H1 (cell line): Measurements from ENCODE around the gene YIF1A. TPM values are rescaled to one million over a fixed set of nuclear protein-coding genes. Genes with fewer than 3 reads are reported as not detected.

Experiments used
- CTCF ChIA-PET: fragments of 300-600 bp; sonication (Branson Sonifier 250); formaldehyde crosslinking; loops from one replicate; lab custom pipeline; 2021; ENCODE audit not compliant: partially characterized antibody; lab: Charles Lee
- POLR2A ChIA-PET: fragments of 300-600 bp; sonication (Branson Sonifier 250); formaldehyde crosslinking; loops from one replicate; lab custom pipeline; 2021; ENCODE audit warnings: inconsistent platforms; ENCODE audit not compliant: partially characterized antibody; lab: Charles Lee
- DNase-seq, 2 experiments: peaks; one replicate each; pipeline versions ENCODE4 v3.0.0 to v3.0.0-alpha.2; 2010 to 2022; ENCODE audit warnings: low spot score in 2 of 2, low read depth in 1 of 2, mixed read lengths in 1 of 2
- FAIRE-seq: peaks from 2 replicates; lab custom pipeline; 2011; peaks lifted over from hg19 to GRCh38; lab: Jason Lieb, UNC
- H2AFZ ChIP-seq: 2 replicates; pipeline ENCODE4 v1.8.1; 2012; ENCODE audit warnings: low read length, inconsistent platforms
- H2AK5ac ChIP-seq: 2 replicates; pipeline ENCODE4 v1.6.1; 2013; ENCODE audit warnings: low read depth, low read length
- H2BK120ac ChIP-seq: replicated peaks from 2 replicates; pipeline ENCODE3; 2013; ENCODE audit warnings: low read depth, low read length, inconsistent platforms
- H2BK12ac ChIP-seq: 2 replicates; pipeline ENCODE4 v1.6.1; 2013; ENCODE audit warnings: low read depth, low read length
- H2BK15ac ChIP-seq: 2 replicates; pipeline ENCODE4 v1.6.1; 2013; ENCODE audit warnings: low read length
- H2BK20ac ChIP-seq: 2 replicates; pipeline ENCODE4 v1.6.1; 2013; ENCODE audit warnings: low read length
- H2BK5ac ChIP-seq: 2 replicates; pipeline ENCODE4 v1.6.1; 2013; ENCODE audit warnings: low read depth, low read length
- H3K14ac ChIP-seq: 2 replicates; pipeline ENCODE4 v1.6.1; 2013; ENCODE audit warnings: inconsistent platforms; ENCODE audit not compliant: insufficient read length
- H3K18ac ChIP-seq: 2 replicates; pipeline ENCODE4 v1.6.1; 2013; ENCODE audit warnings: low read length; ENCODE audit errors: extremely low read depth
- H3K23ac ChIP-seq: 2 replicates; pipeline ENCODE4 v1.6.1; 2013; ENCODE audit warnings: inconsistent platforms; ENCODE audit not compliant: insufficient read length
- H3K23me2 ChIP-seq: 2 replicates; pipeline ENCODE4 v1.6.1; 2013; ENCODE audit warnings: low read depth, low read length
- H3K27ac ChIP-seq: 2 replicates; pipeline ENCODE4 v1.6.1; 2011; ENCODE audit warnings: low read depth, low read length, inconsistent platforms
- H3K27me3 ChIP-seq, 4 experiments: replicated peaks in 1 of 4; 1 replicate in 1 of 4; 2 replicates in 3 of 4; pipeline versions ENCODE4 v1.6.1 to v1.8.1; 2011 to 2013; ENCODE audit warnings: low read length in 3 of 4, mild to moderate bottlenecking in 3 of 4, inconsistent platforms in 2 of 4, mixed read lengths in 2 of 4, moderate library complexity in 1 of 4; ENCODE audit not compliant: control insufficient read depth in 3 of 4, insufficient read depth in 3 of 4; ENCODE audit errors: extremely low read depth in 1 of 4
- H3K36me3 ChIP-seq, 4 experiments: 2 replicates each; pipeline versions ENCODE4 v1.6.1 to v1.8.1; 2011 to 2013; ENCODE audit warnings: mild to moderate bottlenecking in 4 of 4, low read length in 3 of 4, moderate library complexity in 2 of 4, control low read depth in 1 of 4, inconsistent platforms in 1 of 4; ENCODE audit not compliant: insufficient read depth in 4 of 4, control insufficient read depth in 2 of 4
- H3K4ac ChIP-seq: replicated peaks from 2 replicates; pipeline ENCODE3; 2013; ENCODE audit warnings: low read length, low read depth, mixed read lengths, inconsistent platforms; ENCODE audit not compliant: insufficient read length
- H3K4me1 ChIP-seq, 4 experiments: replicated peaks in 1 of 4; 1 replicate in 1 of 4; 2 replicates in 3 of 4; pipeline versions ENCODE4 v1.6.1 to v1.8.1; 2011 to 2013; ENCODE audit warnings: low read length in 3 of 4, inconsistent platforms in 2 of 4, mixed read lengths in 1 of 4; ENCODE audit not compliant: insufficient read depth in 4 of 4, control insufficient read depth in 3 of 4
- H3K4me2 ChIP-seq, 2 experiments: 2 replicates each; pipeline versions ENCODE4 v1.6.1 to v1.8.1; 2011 to 2013; ENCODE audit warnings: low read depth in 2 of 2, low read length in 2 of 2, control low read depth in 1 of 2, inconsistent platforms in 1 of 2, mild to moderate bottlenecking in 1 of 2; ENCODE audit not compliant: insufficient read depth in 1 of 2
- H3K4me3 ChIP-seq, 4 experiments: fragments of 200-600, 300-600 bp in 1 of 4; sonication (generic), shearing (Covaris generic), sonication (Bioruptor Twin) in 1 of 4; 2 replicates each; pipeline versions ENCODE4 v1.5.1 to v1.8.1; 2011 to 2016; ENCODE audit warnings: low read length in 4 of 4, low read depth in 3 of 4, control low read depth in 2 of 4, inconsistent platforms in 2 of 4, mild to moderate bottlenecking in 2 of 4, mixed read lengths in 1 of 4, moderate library complexity in 1 of 4; ENCODE audit not compliant: insufficient read depth in 2 of 4; ENCODE audit errors: extremely low read depth in 1 of 4
- H3K56ac ChIP-seq: replicated peaks from 2 replicates; pipeline ENCODE3; 2013; ENCODE audit warnings: low read depth, mild to moderate bottlenecking, mixed read lengths, low read length, inconsistent platforms; ENCODE audit not compliant: insufficient read length
- H3K79me1 ChIP-seq: 2 replicates; pipeline ENCODE4 v1.6.1; 2013; ENCODE audit warnings: low read depth, low read length, control low read depth
- H3K79me2 ChIP-seq, 2 experiments: 2 replicates each; pipeline versions ENCODE4 v1.6.1 to v1.8.1; 2012 to 2013; ENCODE audit warnings: low read length in 2 of 2, mild to moderate bottlenecking in 2 of 2, inconsistent platforms in 1 of 2; ENCODE audit not compliant: insufficient read depth in 2 of 2, control insufficient read depth in 1 of 2
- H3K9ac ChIP-seq, 4 experiments: replicated peaks in 1 of 4; 1 replicate in 1 of 4; 2 replicates in 3 of 4; pipeline versions ENCODE4 v1.6.1 to v1.8.1; 2011 to 2013; ENCODE audit warnings: low read depth in 3 of 4, low read length in 3 of 4, control low read depth in 2 of 4, mild to moderate bottlenecking in 2 of 4, moderate library complexity in 2 of 4, inconsistent platforms in 1 of 4; ENCODE audit errors: extremely low read depth in 1 of 4
- H3K9me3 ChIP-seq, 2 experiments: 2 replicates each; pipeline versions ENCODE4 v1.6.1 to v1.8.1; 2012 to 2013; ENCODE audit warnings: mild to moderate bottlenecking in 2 of 2, moderate library complexity in 2 of 2, control low read depth in 1 of 2, inconsistent platforms in 1 of 2, low read depth in 1 of 2, low read length in 1 of 2, mixed read lengths in 1 of 2; ENCODE audit not compliant: insufficient read depth in 2 of 2
- H4K20me1 ChIP-seq, 2 experiments: replicated peaks in 1 of 2; 2 replicates each; pipeline versions ENCODE3 to v1.8.1; 2011 to 2013; ENCODE audit warnings: inconsistent platforms in 2 of 2, low read length in 2 of 2, mild to moderate bottlenecking in 1 of 2; ENCODE audit not compliant: insufficient read depth in 2 of 2, control insufficient read depth in 1 of 2
- H4K5ac ChIP-seq: 2 replicates; pipeline ENCODE4 v1.6.1; 2013; ENCODE audit warnings: low read length, low read depth, mixed read lengths, inconsistent platforms; ENCODE audit not compliant: insufficient read length
- H4K8ac ChIP-seq: 2 replicates; pipeline ENCODE4 v1.8.0; 2013; ENCODE audit warnings: mild to moderate bottlenecking, moderate library complexity, low read length, inconsistent platforms; ENCODE audit not compliant: insufficient read depth; ENCODE audit errors: extremely low read depth
- H4K91ac ChIP-seq: replicated peaks from 2 replicates; pipeline ENCODE3; 2013; ENCODE audit warnings: low read length, mixed read lengths, inconsistent platforms; ENCODE audit not compliant: insufficient read length
- CHD2 ChIP-seq: IDR thresholded peaks from 2 replicates; pipeline ENCODE4 v1.6.1; 2012; ENCODE audit warnings: low read length, improper control_type of control experiment
- CREB1 ChIP-seq: IDR thresholded peaks from 2 replicates; pipeline ENCODE4 v1.6.1; 2012; ENCODE audit warnings: inconsistent platforms
- EZH2 ChIP-seq: fragments of 200-600 bp; sonication (generic); IDR thresholded peaks from 2 replicates; pipeline ENCODE4 v1.7.1; 2012; ENCODE audit warnings: low read depth, mild to moderate bottlenecking, moderate library complexity, low read length, inconsistent platforms; ENCODE audit not compliant: severe bottlenecking
- FOSL1 ChIP-seq: IDR thresholded peaks from 2 replicates; pipeline ENCODE4 v1.6.1; 2011; ENCODE audit warnings: mild to moderate bottlenecking, low read depth, low read length, moderate library complexity; ENCODE audit not compliant: insufficient read depth
- GTF2F1 ChIP-seq: IDR thresholded peaks from 2 replicates; pipeline ENCODE4 v1.6.1; 2012; ENCODE audit warnings: low read depth, low read length, improper control_type of control experiment, borderline replicate concordance
- NANOG ChIP-seq: IDR thresholded peaks from 2 replicates; pipeline ENCODE4 v1.6.1; 2011; ENCODE audit warnings: low read length, low read depth, mild to moderate bottlenecking, inconsistent platforms; ENCODE audit not compliant: insufficient read depth, poor library complexity, severe bottlenecking
- SIN3A ChIP-seq, 2 experiments: IDR thresholded peaks in 1 of 2; conservative IDR thresholded peaks in 1 of 2; 2 replicates each; pipeline ENCODE4 v1.6.1; 2011 to 2012; ENCODE audit warnings: low read length in 2 of 2, improper control_type of control experiment in 1 of 2, low read depth in 1 of 2, mild to moderate bottlenecking in 1 of 2
- SIRT6 ChIP-seq: IDR thresholded peaks from one replicate; pipeline ENCODE4 v1.7.1; 2012; ENCODE audit warnings: low read length, inconsistent platforms
- TAF1 ChIP-seq: IDR thresholded peaks from 2 replicates; pipeline ENCODE4 v1.6.1; 2011; ENCODE audit warnings: mild to moderate bottlenecking, low read depth, low read length
- TBP ChIP-seq: IDR thresholded peaks from 2 replicates; pipeline ENCODE4 v1.6.1; 2011; ENCODE audit warnings: low read depth, low read length, improper control_type of control experiment
- TEAD4 ChIP-seq: IDR thresholded peaks from 2 replicates; pipeline ENCODE4 v1.6.1; 2012; ENCODE audit warnings: low read depth, low read length, inconsistent platforms, mixed read lengths
- WGBS, 2 experiments: shearing (Covaris generic) in 1 of 2; methylation state at CpG; one replicate each; pipeline versions ENCODE4 v1.1.6 to v1.1.7; 2013 to 2015; ENCODE audit warnings: low lambda C conversion rate in 2 of 2, mixed read lengths in 2 of 2, inconsistent platforms in 1 of 2, low coverage in 1 of 2, missing lambda C conversion rate in 1 of 2; ENCODE audit not compliant: insufficient replicate concordance in 2 of 2, insufficient coverage in 1 of 2, insufficient read length in 1 of 2; ENCODE audit errors: extremely low coverage in 1 of 2, missing lambda C conversion rate in 1 of 2; 5-methylcytosine and 5-hydroxymethylcytosine counted together
- polyA plus RNA-seq, 7 experiments: library from polyadenylated mRNA; depleted of rRNA in 3 of 7; stranded (reverse) in 5 of 7; unstranded in 2 of 7; fragments of >200 nt in 5 of 7; fragments of 200-250 nt in 2 of 7; gene quantifications; 1 replicate in 5 of 7; 2 replicates in 1 of 7; 4 replicates in 1 of 7; pipeline versions ENCODE4 v1.2.1 to v1.2.3, GENCODE V29; 2011 to 2013; ENCODE audit warnings: missing spikeins in 2 of 7, mixed read lengths in 2 of 7
- total RNA-seq: library from RNA; stranded (reverse); fragmentation: NEBNext Ultra II Directional; extraction: Animal tissue kit (Norgen Biotek cat#: 25700); gene quantifications from 2 replicates; pipeline ENCODE4 v1.2.1, GENCODE V29; 2021

Gene YIF1A
- total and polyA plus RNA-seq, 2 of the 8 experiments (the other 6 are each of a cell fraction or from before 2014, with no cell fraction given) = 70.1 to 178 TPM

GRCh38 chr11:66328302-66329144 is 39.6 kb upstream of the YIF1A start:
- Histone ChIP-seq H3K18ac (peak overlapping the region; percentile 80), H4K20me1 (no peaks in the 10 kb centered on the region), H3K9ac (no peak overlapping the region), H3K27me3 (peaks cover 0 to 7% (median 5%) of the 10 kb centered on the region in 4 experiments; a peak in 2 of 7 replicates), H3K79me1 (no peaks in the 10 kb centered on the region), H3K36me3 (no peaks in the 10 kb centered on the region), H3K4ac (no peak overlapping the region), H3K23ac (no peak overlapping the region), H4K8ac (peak overlapping the region; percentile 63; the same call in 1 of the 2 replicates), H3K4me2 (peak overlapping the region; percentile 4 to 64; a peak in 3 of 4 replicates), H3K56ac (peak overlapping the region; percentile 47), H3K4me1 (peaks cover 5 to 13% (median 8%) of the 10 kb centered on the region in 4 experiments; a peak in 6 of 7 replicates), H3K14ac (no peak overlapping the region), H4K5ac (peak overlapping the region; percentile 30), H3K23me2 (peaks cover 2% of the 10 kb centered on the region; the same call in 1 of the 2 replicates), H3K4me3 (peak overlapping the region in 3 of 4 experiments; percentile 4 to 38 (median 11); a peak in 3 of 8 replicates), H2BK5ac (peak overlapping the region; percentile 86; the same call in 1 of the 2 replicates), H2BK120ac (peak overlapping the region; percentile 80), H4K91ac (peak overlapping the region; percentile 94), H3K79me2 (no peaks in the 10 kb centered on the region), H2AFZ (peak overlapping the region; percentile 54), H2BK12ac (peak overlapping the region; percentile 99), H2BK20ac (peak overlapping the region; percentile 74; the same call in 1 of the 2 replicates), H3K27ac (no peak overlapping the region), H2BK15ac (peak overlapping the region; percentile 100), H2AK5ac (peak overlapping the region; percentile 69; the same call in 1 of the 2 replicates), H3K9me3 (no peaks in the 10 kb centered on the region)
- CTCF ChIA-PET = interaction anchor here (0.6 to 8.7 kb wide), 17 partner anchors 11 to 1195 kb away, joined by 3 to 242 read pairs (median 4); partner anchors contain the start of genes BRMS1 and CD248
- DNase-seq (peak; percentile 76 to 94), FAIRE-seq (peak; percentile 48)
- POLR2A ChIA-PET = interaction anchor here (1.8 to 8.5 kb wide), 4 partner anchors 12 to 32 kb away, joined by 6 to 61 read pairs (median 22); partner anchors contain the start of genes B4GAT1, BRMS1 and CD248
- WGBS, 2 experiments = 20% methylated on average over 19 of the region's 19 CpGs; no CpG with 5 or more reads in 1 of the 2 experiments
- no peak for TF ChIP-seq NANOG
- TF ChIP-seq TEAD4 = peak; percentile 98
- TF ChIP-seq TBP = no peak
- TF ChIP-seq SIN3A (conservative IDR thresholded peaks at IDR 0.05 in 1 of 2, IDR thresholded peaks at IDR 0.05 in 1 of 2; ENCODE audit: low read depth in 1 of 2, low read length in 2 of 2) = peak; percentile 59 to 71; a peak in 1 of 4 replicates
- TF ChIP-seq FOSL1 = no peak
- TF ChIP-seq SIRT6 = no peak
- no peak for TF ChIP-seq GTF2F1
- TF ChIP-seq CHD2 = no peak
- TF ChIP-seq EZH2 = peak; percentile 21
- no peak for TF ChIP-seq TAF1
- TF ChIP-seq CREB1 = peak; percentile 62; the same call in 1 of the 2 replicates
